Measurements from ENCODE around the gene MED15. TPM values are rescaled to one million over a fixed set of nuclear protein-coding genes. Genes with fewer than 3 reads are reported as not detected.
"Not testable (repeated sequence)": the region's sequence is repeated elsewhere in the genome, so short reads cannot be mapped to it uniquely, and the experiment has no call there.

MED15 gene
- total and polyA plus RNA-seq, 4 donors, result 23.5 to 119 (median 96.9) TPM

- H3K27me3 ChIP-seq (ENCODE audit: control insufficient read depth in 1 of 2, insufficient read depth in 2 of 2, low read length in 1 of 2), result no peaks in the 10 kb centered on the region
- no peak overlapping the region for H3K4me3 ChIP-seq (ENCODE audit: low read length in 2 of 2)
- DNase-seq (peak; percentile 84 to 87), ATAC-seq (ENCODE audit: low FRiP score) (peak; percentile 84)
- no peaks in the 10 kb centered on the region for H3K4me1 ChIP-seq (ENCODE audit: control insufficient read depth in 1 of 2, insufficient read depth in 2 of 2, low read length in 2 of 2)
- H3K9me3 ChIP-seq (ENCODE audit: control insufficient read depth, low read length), result no peaks in the 10 kb centered on the region
- H3K27ac ChIP-seq (ENCODE audit: low read depth in 1 of 2, low read length in 2 of 2), result peak overlapping the region; percentile 78 to 91
- intact Hi-C loops (cut with DNase I), result no loop called here
- H3K36me3 ChIP-seq (ENCODE audit: control insufficient read depth in 1 of 2, insufficient read depth in 2 of 2, low read length in 1 of 2), result no peaks in the 10 kb centered on the region
- WGBS, 2 donors, result 6 to 10% methylated on average over 15 of the region's 15 CpGs
Measured at GRCh38 chr22:20531404-20532201, 24.2 kb downstream of the MED15 start.

DNA sequence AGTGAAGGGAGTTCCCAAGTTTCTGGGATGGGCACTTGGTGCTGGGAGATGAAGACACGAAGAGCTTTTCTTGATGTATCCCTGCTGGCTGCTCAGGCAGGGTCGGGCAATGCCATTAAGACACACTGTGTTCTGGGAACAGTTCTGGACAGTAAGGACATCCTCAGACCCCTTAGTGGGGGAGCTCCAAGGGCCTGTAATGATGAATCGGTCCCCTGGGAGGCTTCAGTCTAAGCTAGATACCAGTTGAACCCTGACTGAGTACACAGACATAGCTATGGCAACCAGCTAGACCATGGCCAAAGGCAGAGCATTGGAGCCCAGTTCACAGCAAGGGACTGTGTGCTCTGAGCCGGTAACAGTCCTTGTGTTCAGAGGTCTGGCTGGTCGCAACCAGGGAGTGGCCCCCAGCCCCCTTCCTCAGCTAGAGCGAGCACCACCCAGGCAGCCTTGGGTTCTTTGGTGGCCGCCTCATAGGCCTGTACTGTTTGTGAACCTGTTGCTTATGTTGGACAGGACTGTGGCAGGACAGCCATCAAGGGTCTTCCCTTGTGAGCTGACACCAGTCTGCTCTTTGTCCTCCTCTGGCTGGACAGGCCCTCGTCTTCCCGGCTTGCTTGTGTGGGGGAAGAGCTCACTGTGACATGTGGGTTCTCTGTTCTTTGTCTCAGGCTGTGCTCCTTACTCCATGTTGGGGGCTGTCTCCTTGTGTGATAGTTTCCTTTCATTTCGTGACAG lies 25.0 kb downstream of the MED15 start:
- no peaks in the 10 kb centered on the region for H3K27me3 ChIP-seq (ENCODE audit: control insufficient read depth in 1 of 2, insufficient read depth in 2 of 2, low read length in 1 of 2)
- H3K4me3 ChIP-seq (ENCODE audit: low read length in 2 of 2), result no peak overlapping the region
- H3K9me3 ChIP-seq (ENCODE audit: control insufficient read depth, low read length), result no peaks in the 10 kb centered on the region
- H3K36me3 ChIP-seq (ENCODE audit: control insufficient read depth in 1 of 2, insufficient read depth in 2 of 2, low read length in 1 of 2), result no peaks in the 10 kb centered on the region
- intact Hi-C loops (cut with DNase I), result no loop called here
- DNase-seq, result no peak
- peak; percentile 2 for ATAC-seq (ENCODE audit: low FRiP score)
- WGBS, 2 donors, result 78 to 81% methylated on average over 10 of the region's 10 CpGs
- no peaks in the 10 kb centered on the region for H3K4me1 ChIP-seq (ENCODE audit: control insufficient read depth in 1 of 2, insufficient read depth in 2 of 2, low read length in 2 of 2)
- H3K27ac ChIP-seq (ENCODE audit: low read depth in 1 of 2, low read length in 2 of 2), result peak overlapping the region; percentile 78 to 91

DNA sequence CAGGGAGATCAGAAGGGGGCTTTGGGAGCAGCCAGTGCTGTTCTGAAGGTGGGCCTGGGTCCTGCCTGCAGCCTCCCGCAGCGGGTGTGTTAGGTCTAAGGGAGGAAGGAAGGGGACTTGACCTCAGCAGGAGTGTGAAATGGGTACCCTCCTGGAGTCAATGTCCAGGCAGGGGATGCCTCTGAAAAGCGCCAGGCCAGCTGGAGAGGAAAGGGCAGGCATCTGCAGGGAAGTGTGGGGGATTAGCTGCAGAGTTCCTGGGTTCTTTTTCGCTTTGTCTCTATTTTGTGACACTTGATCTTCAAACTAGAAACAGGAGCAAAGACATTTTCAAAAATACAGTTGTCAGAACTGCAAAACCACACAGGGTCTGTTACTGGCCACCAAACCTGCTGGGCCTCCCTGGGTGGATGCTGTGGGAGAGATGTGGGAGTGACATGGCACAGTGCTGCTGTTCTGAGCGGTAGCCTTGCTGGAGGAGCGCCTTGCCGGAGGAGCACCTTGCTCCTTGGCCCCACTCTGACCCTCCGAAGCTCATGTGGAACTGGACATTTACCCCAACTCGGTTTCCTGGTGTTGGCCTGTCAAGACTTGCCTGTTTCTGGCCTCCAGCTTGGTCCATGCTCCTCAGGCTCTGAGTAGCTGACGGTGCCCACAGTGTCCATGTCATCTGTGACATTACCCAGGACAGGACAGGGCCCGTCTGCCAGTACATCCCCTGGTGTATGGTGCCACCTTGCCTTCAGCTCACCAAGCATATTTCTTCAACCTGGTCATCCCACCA lies 25.9 kb downstream of the MED15 start:
- H3K4me3 ChIP-seq (ENCODE audit: low read length in 2 of 2), result no peak overlapping the region
- DNase-seq (no peak), ATAC-seq (ENCODE audit: low FRiP score) (no peak)
- H3K9me3 ChIP-seq (ENCODE audit: control insufficient read depth, low read length), result no peaks in the 10 kb centered on the region
- WGBS, 2 donors, result 90 to 93% methylated on average over 11 of the region's 11 CpGs
- H3K36me3 ChIP-seq (ENCODE audit: control insufficient read depth in 1 of 2, insufficient read depth in 2 of 2, low read length in 1 of 2), result no peaks in the 10 kb centered on the region
- no peaks in the 10 kb centered on the region for H3K27me3 ChIP-seq (ENCODE audit: control insufficient read depth in 1 of 2, insufficient read depth in 2 of 2, low read length in 1 of 2)
- H3K4me1 ChIP-seq (ENCODE audit: control insufficient read depth in 1 of 2, insufficient read depth in 2 of 2, low read length in 2 of 2), result no peaks in the 10 kb centered on the region
- intact Hi-C loops (cut with DNase I), result no loop called here
- H3K27ac ChIP-seq (ENCODE audit: low read depth in 1 of 2, low read length in 2 of 2), result peak overlapping the region in 1 of 2 donors; percentile 91

DNA sequence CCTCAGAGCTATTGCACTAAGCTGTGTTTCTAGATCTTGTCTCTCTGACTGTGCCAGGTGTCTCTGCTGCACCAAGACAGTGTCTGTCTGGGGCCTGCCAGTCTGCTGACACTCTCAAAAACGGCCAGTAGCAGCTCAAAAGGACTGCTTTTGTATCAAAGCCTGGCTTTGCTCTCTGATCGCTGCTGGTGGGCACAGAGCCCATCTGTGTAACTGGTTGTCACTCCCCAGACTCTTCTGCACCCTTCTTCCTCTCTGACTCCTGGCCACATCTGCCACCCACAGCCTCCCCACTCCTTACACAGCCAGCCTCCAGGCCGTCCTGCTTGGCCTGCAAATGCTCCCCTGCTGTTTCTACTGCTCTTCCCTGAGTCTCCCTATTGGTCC lies 26.5 kb downstream of the MED15 start:
- intact Hi-C loops (cut with DNase I), result no loop called here
- DNase-seq (no peak), ATAC-seq (ENCODE audit: low FRiP score) (no peak)
- Histone ChIP-seq H3K9me3 (ENCODE audit: control insufficient read depth, low read length) (no peaks in the 10 kb centered on the region), H3K4me1 (ENCODE audit: control insufficient read depth in 1 of 2, insufficient read depth in 2 of 2, low read length in 2 of 2) (no peaks in the 10 kb centered on the region), H3K36me3 (ENCODE audit: control insufficient read depth in 1 of 2, insufficient read depth in 2 of 2, low read length in 1 of 2) (no peaks in the 10 kb centered on the region), H3K27ac (ENCODE audit: low read depth in 1 of 2, low read length in 2 of 2) (no peak overlapping the region), H3K27me3 (ENCODE audit: control insufficient read depth in 1 of 2, insufficient read depth in 2 of 2, low read length in 1 of 2) (no peaks in the 10 kb centered on the region), H3K4me3 (ENCODE audit: low read length in 2 of 2) (no peak overlapping the region)
- 63% methylated on average over 3 of the region's 3 CpGs for WGBS, 2 donors

GRCh38 chr22:20536590-20537324 lies 29.3 kb downstream of the MED15 start:
- intact Hi-C loops (cut with DNase I), result no loop called here
- no peak overlapping the region for H3K27ac ChIP-seq (ENCODE audit: low read depth in 1 of 2, low read length in 2 of 2)

DNA sequence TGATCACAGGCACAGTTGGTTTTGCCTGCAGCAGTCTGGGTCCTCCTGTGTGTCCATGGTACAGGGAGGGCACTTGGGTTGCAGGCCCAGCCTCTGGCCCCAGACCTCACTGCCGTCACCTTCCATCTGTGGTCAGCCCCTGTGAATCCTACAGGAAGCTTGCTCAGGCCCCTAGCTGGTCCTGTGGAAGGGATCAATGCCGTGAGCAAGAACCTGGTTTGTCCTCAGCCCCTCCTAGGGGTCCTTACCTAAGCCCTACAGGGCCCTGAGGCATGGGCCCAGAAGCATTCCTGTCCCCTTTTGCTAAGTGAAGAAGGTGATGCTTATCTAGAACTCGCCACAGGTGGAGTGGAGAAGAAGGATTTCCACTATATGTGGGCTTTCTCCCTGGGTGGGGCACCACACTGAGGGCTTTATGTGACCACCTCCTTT lies 29.9 kb downstream of the MED15 start:
- Histone ChIP-seq H3K4me1 (ENCODE audit: control insufficient read depth in 1 of 2, insufficient read depth in 2 of 2, low read length in 2 of 2) (no peaks in the 10 kb centered on the region), H3K27ac (ENCODE audit: low read depth in 1 of 2, low read length in 2 of 2) (no peak overlapping the region), H3K27me3 (ENCODE audit: control insufficient read depth in 1 of 2, insufficient read depth in 2 of 2, low read length in 1 of 2) (no peaks in the 10 kb centered on the region), H3K36me3 (ENCODE audit: control insufficient read depth in 1 of 2, insufficient read depth in 2 of 2, low read length in 1 of 2) (no peaks in the 10 kb centered on the region), H3K9me3 (ENCODE audit: control insufficient read depth, low read length) (no peaks in the 10 kb centered on the region), H3K4me3 (ENCODE audit: low read length in 2 of 2) (no peak overlapping the region)
- ATAC-seq (ENCODE audit: low FRiP score) (no peak), DNase-seq (no peak)
- 93 to 95% methylated on average over 3 of the region's 3 CpGs for WGBS, 2 donors
- intact Hi-C loops (cut with DNase I), result no loop called here

More at GRCh38 chr22:20536590-20537324, 29.3 kb downstream of the MED15 start:
- H3K36me3 ChIP-seq (ENCODE audit: control insufficient read depth in 1 of 2, insufficient read depth in 2 of 2, low read length in 1 of 2), result no peaks in the 10 kb centered on the region
- DNase-seq (no peak), ATAC-seq (ENCODE audit: low FRiP score) (no peak)
- no peaks in the 10 kb centered on the region for H3K4me1 ChIP-seq (ENCODE audit: control insufficient read depth in 1 of 2, insufficient read depth in 2 of 2, low read length in 2 of 2)
- WGBS, 2 donors, result 79 to 81% methylated on average over 12 of the region's 12 CpGs
- no peaks in the 10 kb centered on the region for H3K9me3 ChIP-seq (ENCODE audit: control insufficient read depth, low read length)
- no peak overlapping the region for H3K4me3 ChIP-seq (ENCODE audit: low read length in 2 of 2)
- no peaks in the 10 kb centered on the region for H3K27me3 ChIP-seq (ENCODE audit: control insufficient read depth in 1 of 2, insufficient read depth in 2 of 2, low read length in 1 of 2)

GRCh38 chr22:20537983-20538382 lies 30.6 kb downstream of the MED15 start:
- ATAC-seq (ENCODE audit: low FRiP score) (no peak), DNase-seq (no peak)
- Histone ChIP-seq H3K4me3 (ENCODE audit: low read length in 2 of 2) (no peak overlapping the region), H3K4me1 (ENCODE audit: control insufficient read depth in 1 of 2, insufficient read depth in 2 of 2, low read length in 2 of 2) (no peaks in the 10 kb centered on the region), H3K9me3 (ENCODE audit: control insufficient read depth, low read length) (no peaks in the 10 kb centered on the region), H3K27ac (ENCODE audit: low read depth in 1 of 2, low read length in 2 of 2) (no peak overlapping the region), H3K36me3 (ENCODE audit: control insufficient read depth in 1 of 2, insufficient read depth in 2 of 2, low read length in 1 of 2) (no peaks in the 10 kb centered on the region), H3K27me3 (ENCODE audit: control insufficient read depth in 1 of 2, insufficient read depth in 2 of 2, low read length in 1 of 2) (no peaks in the 10 kb centered on the region)
- intact Hi-C loops (cut with DNase I), result no loop called here
- 91 to 94% methylated on average over 7 of the region's 7 CpGs for WGBS, 2 donors

- WGBS, 2 donors, result 97 to 98% methylated on average over 8 of the region's 8 CpGs
- H3K4me3 ChIP-seq (ENCODE audit: low read length in 2 of 2); ATAC-seq (ENCODE audit: low FRiP score); H3K9me3 ChIP-seq (ENCODE audit: control insufficient read depth, low read length); intact Hi-C loops (cut with DNase I); H3K36me3 ChIP-seq (ENCODE audit: control insufficient read depth in 1 of 2, insufficient read depth in 2 of 2, low read length in 1 of 2); H3K27ac ChIP-seq (ENCODE audit: low read depth in 1 of 2, low read length in 2 of 2); H3K4me1 ChIP-seq (ENCODE audit: control insufficient read depth in 1 of 2, insufficient read depth in 2 of 2, low read length in 2 of 2); H3K27me3 ChIP-seq (ENCODE audit: control insufficient read depth in 1 of 2, insufficient read depth in 2 of 2, low read length in 1 of 2): not testable (repeated sequence)
- peak in 1 of 2 donors; percentile 21 for DNase-seq
Measured at GRCh38 chr22:20538875-20539274, 31.5 kb downstream of the MED15 start.

Measured in aorta (tissue), 5 donors.